Esophagus squamous epithelium (tissue), 4 donors: Measurements from ENCODE around the gene USP30.

Experiments used
- CTCF ChIP-seq, 6 experiments: fragments of 450-650 bp in 4 of 6; fragments of 200-600 bp in 2 of 6; sonication (generic) in 2 of 6; IDR thresholded peaks; one replicate each; pipeline ENCODE4 v1.5.1; 2016 to 2019; ENCODE audit warnings: antibody characterized with exemption in 6 of 6, mild to moderate bottlenecking in 4 of 6, moderate library complexity in 4 of 6
- POLR2A ChIP-seq, 4 donors: fragments of 450-650 bp; IDR thresholded peaks; one replicate each; pipeline ENCODE4 v1.6.1; 2017; ENCODE audit warnings: antibody characterized with exemption in 4 of 4, mild to moderate bottlenecking in 4 of 4, moderate library complexity in 3 of 4

- TF ChIP-seq CTCF (IDR thresholded peaks at IDR 0.05) = no peak
- TF ChIP-seq POLR2A (IDR thresholded peaks at IDR 0.05) = no peak
Measured at GRCh38 chr12:109018296-109018695, 34.1 kb upstream of the USP30 start.
